Breast epithelium (tissue), 3 donors: ENCODE data around the gene TMEM198.

Source experiments
- CTCF ChIP-seq, 3 donors: fragments of 450-650 bp; IDR thresholded peaks; one replicate each; pipeline ENCODE4 v1.5.1; 2016 to 2017; ENCODE audit warnings: antibody characterized with exemption in 3 of 3, mild to moderate bottlenecking in 3 of 3, moderate library complexity in 3 of 3
- POLR2A ChIP-seq: fragments of 450-650 bp; IDR thresholded peaks from one replicate; pipeline ENCODE4 v1.6.1; 2016; ENCODE audit warnings: antibody characterized with exemption, mild to moderate bottlenecking, moderate library complexity
- POLR2AphosphoS5 ChIP-seq, 3 donors: sonication (generic); formaldehyde crosslinking; IDR thresholded peaks; one replicate each; pipeline ENCODE4 v1.6.1; 2017; ENCODE audit warnings: antibody characterized with exemption in 3 of 3

GRCh38 chr2:219502618-219503017 is 41.2 kb upstream of the TMEM198 start:
- TF ChIP-seq CTCF (IDR thresholded peaks at IDR 0.05) (no peak), POLR2AphosphoS5 (IDR thresholded peaks at IDR 0.05) (no peak), POLR2A (no peak)
